PFSK-1 (cell line): ENCODE results near the gene TMEM163. TPM values are rescaled to one million over a fixed set of nuclear protein-coding genes. Genes with fewer than 3 reads are reported as not detected.

Experiments
- FOXP2 ChIP-seq: optimal IDR thresholded peaks from 2 replicates; pipeline ENCODE3; 2011; ENCODE audit warnings: borderline replicate concordance, control low read depth, inconsistent platforms; ENCODE audit not compliant: insufficient read depth; ENCODE audit errors: extremely low read length, extremely low read depth
- POLR2AphosphoS5 ChIP-seq: IDR thresholded peaks from 2 replicates; pipeline ENCODE4 v1.6.1; 2012; ENCODE audit warnings: low read depth, mild to moderate bottlenecking, control low read depth, low read length, moderate library complexity
- SIN3A ChIP-seq: IDR thresholded peaks from 2 replicates; pipeline ENCODE4 v1.6.1; 2012; ENCODE audit warnings: mild to moderate bottlenecking, low read length, moderate library complexity, borderline replicate concordance; ENCODE audit not compliant: insufficient read depth
- TAF1 ChIP-seq: IDR thresholded peaks from 2 replicates; pipeline ENCODE4 v1.6.1; 2012; ENCODE audit warnings: low read length, control low read depth, borderline replicate concordance; ENCODE audit not compliant: insufficient read depth
- polyA plus RNA-seq: library from polyadenylated mRNA; unstranded; fragments of >200 nt; gene quantifications from one replicate; pipeline ENCODE4 v1.2.1, GENCODE V29; 2012; ENCODE audit warnings: low read depth, missing spikeins; ENCODE audit not compliant: insufficient read length
- TF ChIP-seq, protein P1 (sequence below), 2 experiments: IDR thresholded peaks; 2 replicates each; pipeline versions ENCODE4 v1.6.1 to v1.8.0; 2011 to 2012; ENCODE audit warnings: low read depth in 2 of 2, low read length in 2 of 2, control low read depth in 1 of 2, inconsistent platforms in 1 of 2, mild to moderate bottlenecking in 1 of 2, moderate library complexity in 1 of 2; ENCODE audit not compliant: insufficient read depth in 1 of 2

The TMEM163 gene
- not detected for polyA plus RNA-seq

DNA sequence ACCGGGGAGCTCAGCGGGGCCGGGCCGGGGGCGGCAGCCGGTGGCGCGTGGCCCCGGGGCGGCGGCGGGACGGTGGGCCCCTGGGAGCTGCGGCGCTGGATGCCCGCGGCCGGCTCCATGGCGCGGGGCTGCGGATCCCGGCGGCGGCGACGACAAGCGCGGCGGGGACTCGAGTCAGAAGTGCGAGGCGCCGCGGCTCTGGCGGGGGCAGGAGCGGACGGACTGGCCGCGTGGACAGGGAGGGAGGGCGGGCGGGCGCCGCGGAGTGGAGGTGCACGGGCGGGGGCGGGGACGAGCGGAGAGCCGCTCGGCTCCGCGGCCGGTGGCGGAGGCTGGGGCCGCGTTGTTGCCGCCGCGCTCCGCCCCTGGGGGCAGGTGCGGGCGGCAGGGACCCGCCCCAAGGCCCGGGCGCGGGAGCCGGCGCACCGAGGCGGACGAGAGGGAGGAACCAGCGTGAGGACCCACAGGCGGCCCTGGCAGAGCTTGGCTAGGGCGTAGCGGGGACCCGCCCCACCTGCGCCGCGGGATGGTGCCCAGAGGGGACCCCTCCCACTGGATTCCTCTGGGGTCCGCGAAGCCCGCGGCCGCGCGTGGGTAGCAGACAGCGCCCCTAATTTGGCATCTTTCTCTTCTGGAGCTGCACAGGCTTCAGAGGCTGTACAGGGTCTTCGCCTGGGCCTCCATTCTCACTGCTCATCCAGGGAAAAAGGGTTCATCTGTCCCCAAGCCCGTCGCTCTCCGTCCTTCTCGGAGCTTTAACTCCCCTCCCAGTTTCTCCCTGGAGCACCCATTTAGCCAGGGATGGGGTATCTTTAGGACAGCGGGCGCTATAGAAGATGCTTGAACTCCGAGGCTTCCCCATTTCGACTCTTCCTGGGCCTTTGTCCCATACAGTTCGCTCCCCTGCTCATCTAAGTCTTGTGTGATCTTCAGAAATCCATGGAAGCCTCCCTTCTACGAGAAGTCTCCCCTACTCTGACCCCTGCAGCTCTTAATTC, at the start of gene TMEM163:
TMEM163 (minus strand) TSS at position 184 of the 998 bp plus-strand sequence.
- TF ChIP-seq POLR2AphosphoS5 (no peak), TAF1 (no peak), SIN3A (no peak), FOXP2 (no peak)
- TF ChIP-seq, protein P1, sequence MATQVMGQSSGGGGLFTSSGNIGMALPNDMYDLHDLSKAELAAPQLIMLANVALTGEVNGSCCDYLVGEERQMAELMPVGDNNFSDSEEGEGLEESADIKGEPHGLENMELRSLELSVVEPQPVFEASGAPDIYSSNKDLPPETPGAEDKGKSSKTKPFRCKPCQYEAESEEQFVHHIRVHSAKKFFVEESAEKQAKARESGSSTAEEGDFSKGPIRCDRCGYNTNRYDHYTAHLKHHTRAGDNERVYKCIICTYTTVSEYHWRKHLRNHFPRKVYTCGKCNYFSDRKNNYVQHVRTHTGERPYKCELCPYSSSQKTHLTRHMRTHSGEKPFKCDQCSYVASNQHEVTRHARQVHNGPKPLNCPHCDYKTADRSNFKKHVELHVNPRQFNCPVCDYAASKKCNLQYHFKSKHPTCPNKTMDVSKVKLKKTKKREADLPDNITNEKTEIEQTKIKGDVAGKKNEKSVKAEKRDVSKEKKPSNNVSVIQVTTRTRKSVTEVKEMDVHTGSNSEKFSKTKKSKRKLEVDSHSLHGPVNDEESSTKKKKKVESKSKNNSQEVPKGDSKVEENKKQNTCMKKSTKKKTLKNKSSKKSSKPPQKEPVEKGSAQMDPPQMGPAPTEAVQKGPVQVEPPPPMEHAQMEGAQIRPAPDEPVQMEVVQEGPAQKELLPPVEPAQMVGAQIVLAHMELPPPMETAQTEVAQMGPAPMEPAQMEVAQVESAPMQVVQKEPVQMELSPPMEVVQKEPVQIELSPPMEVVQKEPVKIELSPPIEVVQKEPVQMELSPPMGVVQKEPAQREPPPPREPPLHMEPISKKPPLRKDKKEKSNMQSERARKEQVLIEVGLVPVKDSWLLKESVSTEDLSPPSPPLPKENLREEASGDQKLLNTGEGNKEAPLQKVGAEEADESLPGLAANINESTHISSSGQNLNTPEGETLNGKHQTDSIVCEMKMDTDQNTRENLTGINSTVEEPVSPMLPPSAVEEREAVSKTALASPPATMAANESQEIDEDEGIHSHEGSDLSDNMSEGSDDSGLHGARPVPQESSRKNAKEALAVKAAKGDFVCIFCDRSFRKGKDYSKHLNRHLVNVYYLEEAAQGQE (IDR thresholded peaks at IDR 0.05; ENCODE audit: insufficient read depth in 1 of 2, low read depth in 2 of 2, low read length in 2 of 2), result no peak

DNA sequence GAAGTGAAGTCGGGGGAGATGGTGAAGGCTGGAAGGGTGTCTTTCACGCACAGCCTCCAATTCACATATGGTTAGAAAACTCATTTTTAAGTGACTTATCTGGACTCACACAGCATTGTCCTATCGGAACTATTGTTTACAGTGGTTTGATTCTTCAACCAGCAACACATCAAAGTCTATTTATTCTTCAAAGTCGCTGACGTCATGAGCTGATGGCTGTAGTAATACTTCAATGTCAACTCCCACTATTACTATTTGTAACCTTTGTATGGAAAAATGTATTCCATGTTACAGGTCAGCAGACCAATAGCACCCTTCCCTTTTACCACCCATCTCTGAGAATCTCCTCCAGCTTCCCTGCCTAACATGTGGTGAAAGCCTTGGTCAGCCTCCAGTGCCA, 47.8 kb upstream of the TMEM163 start:
- no peak for TF ChIP-seq TAF1
- TF ChIP-seq, protein P1 (IDR thresholded peaks at IDR 0.05; ENCODE audit: insufficient read depth in 1 of 2, low read depth in 2 of 2, low read length in 2 of 2), result no peak
- TF ChIP-seq FOXP2, result no peak
- no peak for TF ChIP-seq SIN3A
- TF ChIP-seq POLR2AphosphoS5, result no peak

DNA sequence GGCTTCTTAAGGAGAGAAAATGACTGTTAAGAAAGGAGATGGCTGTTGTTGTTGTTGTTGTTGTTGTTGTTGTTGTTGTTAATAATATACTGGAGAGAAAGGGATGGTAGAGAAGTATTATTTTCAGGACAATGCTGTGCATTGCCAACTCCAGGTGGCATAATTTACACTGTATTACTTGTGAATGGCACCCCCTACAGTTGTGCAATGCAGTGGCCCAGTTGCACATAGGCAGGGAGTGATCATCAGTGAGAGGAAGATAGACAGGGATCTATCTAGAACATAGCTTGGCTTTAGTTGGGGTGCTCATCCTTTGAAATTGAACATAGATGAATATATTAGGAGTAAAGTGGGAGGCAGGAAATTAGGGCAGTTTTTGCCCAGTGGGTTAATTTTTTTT, 47.2 kb upstream of the TMEM163 start:
- TF ChIP-seq, protein P1 (IDR thresholded peaks at IDR 0.05; ENCODE audit: insufficient read depth in 1 of 2, low read depth in 2 of 2, low read length in 2 of 2), result no peak
- TF ChIP-seq SIN3A, result no peak
- no peak for TF ChIP-seq FOXP2
- TF ChIP-seq POLR2AphosphoS5, result no peak
- no peak for TF ChIP-seq TAF1

DNA sequence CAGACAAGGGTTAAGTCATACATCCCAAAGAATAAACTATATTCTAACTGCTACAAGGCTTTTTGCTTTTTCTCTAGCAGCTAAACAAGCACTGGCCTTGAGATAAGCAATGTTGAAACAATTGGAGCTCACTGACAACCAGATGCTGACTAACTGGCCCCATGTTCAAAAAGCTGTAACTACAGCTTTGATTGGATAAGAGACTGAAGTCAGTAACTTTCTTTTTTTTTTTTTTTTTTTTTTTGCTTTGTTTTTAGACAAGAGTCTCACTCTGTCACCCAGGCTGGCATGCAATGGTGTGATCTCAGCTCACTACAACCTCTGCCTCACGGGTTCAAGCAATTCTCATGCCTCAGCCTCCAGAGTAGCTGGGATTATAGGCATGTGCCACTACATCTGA, 45.4 kb upstream of the TMEM163 start:
- TF ChIP-seq, protein P1 (IDR thresholded peaks at IDR 0.05; ENCODE audit: insufficient read depth in 1 of 2, low read depth in 2 of 2, low read length in 2 of 2), result no peak
- TF ChIP-seq POLR2AphosphoS5, result no peak
- no peak for TF ChIP-seq SIN3A

DNA sequence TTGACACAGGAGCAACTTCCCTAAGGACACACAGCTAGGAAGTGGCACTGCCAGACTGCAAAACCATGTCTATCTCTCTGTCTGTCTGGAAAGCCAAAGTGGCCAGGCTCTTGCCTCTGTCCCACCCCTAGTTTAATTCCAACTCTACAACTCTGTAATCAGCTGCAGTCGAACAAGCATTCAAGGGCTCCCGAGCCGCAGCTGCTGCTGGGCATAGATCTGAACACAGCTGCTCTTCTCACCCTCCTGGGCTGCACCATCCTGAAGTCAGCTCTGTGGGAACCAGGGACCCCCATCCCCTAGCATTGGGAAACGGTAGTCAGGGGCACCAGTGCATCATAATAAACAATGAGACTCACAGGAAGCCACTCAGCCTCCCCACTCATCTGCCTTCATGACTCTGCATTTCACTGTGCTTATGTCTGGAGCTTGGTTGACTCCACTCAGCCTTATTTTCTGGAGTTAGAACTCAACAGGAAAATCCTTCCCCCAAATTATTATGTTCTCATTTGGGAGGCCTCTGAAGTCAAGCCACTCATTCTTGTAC, 44.4 kb upstream of the TMEM163 start:
- TF ChIP-seq SIN3A (no peak), TAF1 (no peak), POLR2AphosphoS5 (no peak), FOXP2 (no peak)
- TF ChIP-seq, protein P1 (IDR thresholded peaks at IDR 0.05; ENCODE audit: insufficient read depth in 1 of 2, low read depth in 2 of 2, low read length in 2 of 2), result no peak
